ENCODE measurements around the gene AGGF1. TPM values are rescaled to one million over a fixed set of nuclear protein-coding genes. Genes with fewer than 3 reads are reported as not detected.
A peak's percentile ranks its signal among the peaks of the same experiment; 100 is the strongest.
"Not testable (repeated sequence)": the region's sequence is repeated elsewhere in the genome, so short reads cannot be mapped to it uniquely, and the experiment has no call there.

The AGGF1 gene
- total and polyA plus RNA-seq, 7 experiments from 2014 or later = 17.2 to 33.3 (median 29.2) TPM

DNA sequence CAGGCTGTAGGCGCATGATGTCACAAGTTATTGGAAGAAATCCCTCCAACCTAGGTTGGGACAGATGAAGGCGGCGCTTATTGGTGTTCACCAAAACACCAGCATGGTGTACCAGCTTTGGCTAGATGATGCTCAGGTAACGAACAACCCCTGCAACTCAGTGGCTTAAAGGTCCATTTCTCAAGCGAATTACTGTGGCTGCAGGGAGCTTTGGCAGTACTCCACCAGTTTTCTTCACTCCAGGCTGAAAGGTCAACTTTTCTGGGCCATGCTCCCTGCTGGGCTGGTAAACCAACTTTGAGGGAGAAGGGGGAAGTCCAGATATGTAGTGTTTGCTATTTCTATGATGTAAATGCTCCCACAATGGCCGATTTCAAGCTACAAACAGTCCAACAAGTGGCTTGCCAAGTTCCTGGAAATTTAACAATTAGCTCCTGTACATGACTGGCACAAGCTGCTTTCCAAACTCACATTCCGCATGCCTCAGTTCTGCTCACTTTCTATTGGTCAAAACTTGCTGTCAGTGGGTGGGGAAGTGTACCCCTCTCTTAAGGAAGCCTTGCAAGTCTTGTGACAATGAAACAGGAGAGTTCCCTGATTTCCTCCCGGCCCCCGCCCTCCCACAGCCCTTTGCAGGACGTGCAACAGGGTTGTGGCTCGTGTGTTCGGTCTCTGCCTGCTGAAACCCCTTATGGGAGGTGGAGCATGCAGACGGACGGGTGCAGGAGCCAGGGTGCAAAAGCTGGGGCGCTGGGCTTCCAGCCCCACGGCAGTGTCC, 57.5 kb downstream of the AGGF1 start:
- ChIA-PET POLR2A (interaction anchor here (1.3 to 2.3 kb wide), 3 partner anchors 10 to 57 kb away, joined by 4 to 9 read pairs (median 7); partner anchors contain the start of gene AGGF1), CTCF (interaction anchor here (1.4 to 1.6 kb wide), 2 partner anchors 10 to 11 kb away, joined by 3 to 5 read pairs; no protein-coding TSS in a partner anchor)
- Mint-ChIP-seq H3K36me3 (peaks cover 0 to 8% (median 1%) of the 10 kb centered on the region in 5 donors), H3K4me3 (peak overlapping the region; percentile 85 to 96 (median 93)), H3K9me3 (peaks cover 0 to 2% (median 0%) of the 10 kb centered on the region in 11 donors), H3K4me1 (peaks cover 5 to 20% (median 17%) of the 10 kb centered on the region in 7 donors), H3K27ac (peak overlapping the region; percentile 21 to 90 (median 83)), H3K27me3 (peaks cover 0 to 12% (median 5%) of the 10 kb centered on the region in 5 donors)
- Histone ChIP-seq H3K4me3 (ENCODE audit: low read length) (peak overlapping the region; percentile 74), H3K36me3 (ENCODE audit: control insufficient read depth in 2 of 3, insufficient read depth in 3 of 3, low read length in 3 of 3) (no peaks in the 10 kb centered on the region), H3K27me3 (ENCODE audit: control insufficient read depth in 2 of 2, insufficient read depth in 2 of 2, low read length in 2 of 2) (no peaks in the 10 kb centered on the region), H3K9me3 (ENCODE audit: control insufficient read depth in 2 of 3, low read length in 3 of 3) (no peaks in the 10 kb centered on the region), H3K27ac (ENCODE audit: low read depth, low read length) (peak overlapping the region; percentile 62), H3K4me1 (ENCODE audit: control insufficient read depth in 2 of 2, insufficient read depth in 2 of 2, low read length in 2 of 2) (peaks cover 3 to 6% of the 10 kb centered on the region in 2 donors)
- intact Hi-C loops (cut with micrococcal nuclease) = loop anchor here (2.0 kb wide), 3 partner anchors 57 to 405 kb away; partner anchors contain the start of genes AGGF1 (in 1 of the 2) and WDR41 (in 1 of the 2)
- DNase-seq (peak in 1 of 9 donors; percentile 7), ATAC-seq (peak; percentile 16)

DNA sequence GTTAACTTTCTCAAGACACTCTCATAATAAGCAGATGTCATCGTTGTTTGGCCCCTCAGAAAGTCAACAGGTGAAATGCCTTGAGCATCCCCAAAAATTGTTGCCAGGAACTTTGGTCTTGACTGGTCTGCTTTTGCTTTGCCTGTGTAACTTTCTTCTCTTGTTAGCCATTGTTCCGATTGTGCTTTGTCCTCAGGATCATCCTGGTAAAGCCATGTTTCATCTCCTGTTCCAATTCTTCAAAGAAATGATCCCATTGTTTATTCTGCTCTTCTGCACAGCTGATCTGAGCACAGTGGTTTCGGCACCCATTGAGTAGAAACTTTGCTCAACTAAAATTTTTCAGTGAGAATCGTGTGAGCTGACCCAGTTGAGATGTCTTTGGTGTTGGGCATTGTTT, 65.0 kb downstream of the AGGF1 start:
- no peak for DNase-seq
- no peak overlapping the region for H3K27ac ChIP-seq (ENCODE audit: low read depth, low read length)
- peaks cover 0 to 6% (median 0%) of the 10 kb centered on the region in 5 donors for H3K36me3 Mint-ChIP-seq
- ChIA-PET CTCF (no interaction called here), POLR2A (no interaction called here)
- intact Hi-C loops (cut with micrococcal nuclease) = no loop called here
- ATAC-seq = no peak
- H3K27me3 ChIP-seq (ENCODE audit: control insufficient read depth in 2 of 2, insufficient read depth in 2 of 2, low read length in 2 of 2) = no peaks in the 10 kb centered on the region
- H3K27ac Mint-ChIP-seq = no peak overlapping the region
- peaks cover 0 to 12% (median 0%) of the 10 kb centered on the region in 5 donors for H3K27me3 Mint-ChIP-seq
- H3K9me3 Mint-ChIP-seq = no peaks in the 10 kb centered on the region
- H3K4me3 ChIP-seq (ENCODE audit: low read length) = no peak overlapping the region
- H3K4me1 Mint-ChIP-seq = no peaks in the 10 kb centered on the region
- H3K9me3 ChIP-seq (ENCODE audit: control insufficient read depth in 2 of 3, low read length in 3 of 3) = no peaks in the 10 kb centered on the region
- no peaks in the 10 kb centered on the region for H3K36me3 ChIP-seq (ENCODE audit: control insufficient read depth in 2 of 3, insufficient read depth in 3 of 3, low read length in 3 of 3)
- no peak overlapping the region for H3K4me3 Mint-ChIP-seq
- H3K4me1 ChIP-seq (ENCODE audit: control insufficient read depth in 2 of 2, insufficient read depth in 2 of 2, low read length in 2 of 2) = no peaks in the 10 kb centered on the region

DNA sequence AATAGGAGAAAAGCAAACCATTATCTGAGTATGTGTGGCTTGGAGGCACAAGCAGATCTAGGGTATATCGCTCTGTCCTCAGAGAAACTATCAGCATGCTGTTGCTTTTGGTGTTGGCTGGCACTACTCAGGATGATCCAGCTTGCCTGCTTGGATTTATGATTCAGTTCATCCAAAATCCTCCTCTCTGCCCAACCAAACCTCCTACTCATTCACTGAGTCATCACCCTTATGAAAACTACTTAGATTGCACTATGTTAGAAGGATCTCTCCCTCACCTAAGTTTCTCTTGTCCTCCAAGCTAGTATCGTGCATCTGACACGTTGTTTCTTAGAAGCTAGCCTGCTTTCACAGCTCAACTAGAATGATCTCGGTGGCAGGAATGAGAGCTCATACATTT, 71.1 kb downstream of the AGGF1 start:
- no peaks in the 10 kb centered on the region for H3K9me3 Mint-ChIP-seq
- H3K4me3 Mint-ChIP-seq = no peak overlapping the region
- ChIA-PET POLR2A (no interaction called here), CTCF (no interaction called here)
- Histone ChIP-seq H3K27me3 (ENCODE audit: control insufficient read depth in 2 of 2, insufficient read depth in 2 of 2, low read length in 2 of 2) (no peaks in the 10 kb centered on the region), H3K9me3 (ENCODE audit: control insufficient read depth in 2 of 3, low read length in 3 of 3) (no peaks in the 10 kb centered on the region), H3K4me3 (ENCODE audit: low read length) (no peak overlapping the region), H3K4me1 (ENCODE audit: control insufficient read depth in 2 of 2, insufficient read depth in 2 of 2, low read length in 2 of 2) (no peaks in the 10 kb centered on the region), H3K36me3 (ENCODE audit: control insufficient read depth in 2 of 3, insufficient read depth in 3 of 3, low read length in 3 of 3) (no peaks in the 10 kb centered on the region), H3K27ac (ENCODE audit: low read depth, low read length) (no peak overlapping the region)
- H3K27ac Mint-ChIP-seq = no peak overlapping the region
- peaks cover 0 to 5% (median 0%) of the 10 kb centered on the region in 5 donors for H3K27me3 Mint-ChIP-seq
- no peak for ATAC-seq
- intact Hi-C loops (cut with micrococcal nuclease) = no loop called here
- peaks cover 0 to 4% (median 0%) of the 10 kb centered on the region in 5 donors for H3K36me3 Mint-ChIP-seq
- no peaks in the 10 kb centered on the region for H3K4me1 Mint-ChIP-seq
- no peak for DNase-seq

DNA sequence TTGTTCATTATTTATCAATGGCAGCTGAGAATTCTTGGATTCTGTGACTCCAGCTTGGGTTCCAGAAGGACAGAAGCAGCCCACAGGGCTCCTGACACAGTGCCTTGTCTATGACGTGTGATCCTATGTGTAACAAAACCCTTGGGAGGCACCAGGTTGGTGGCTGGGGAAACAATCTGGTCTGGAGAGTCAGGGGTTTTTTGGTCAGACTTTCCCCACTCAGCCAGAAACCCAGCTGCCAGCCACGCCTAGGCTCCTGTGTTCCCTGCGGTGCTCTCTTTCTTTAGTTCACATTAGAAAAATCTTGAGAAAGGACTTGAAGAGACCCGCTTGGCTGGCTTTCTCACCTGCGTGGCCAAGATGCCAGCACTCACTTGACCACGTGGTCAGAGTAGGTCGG, 72.3 kb downstream of the AGGF1 start:
- Histone ChIP-seq H3K27ac (ENCODE audit: low read depth, low read length) (no peak overlapping the region), H3K4me1 (ENCODE audit: control insufficient read depth in 2 of 2, insufficient read depth in 2 of 2, low read length in 2 of 2) (no peaks in the 10 kb centered on the region), H3K36me3 (ENCODE audit: control insufficient read depth in 2 of 3, insufficient read depth in 3 of 3, low read length in 3 of 3) (no peaks in the 10 kb centered on the region), H3K27me3 (ENCODE audit: control insufficient read depth in 2 of 2, insufficient read depth in 2 of 2, low read length in 2 of 2) (no peaks in the 10 kb centered on the region), H3K4me3 (ENCODE audit: low read length) (no peak overlapping the region), H3K9me3 (ENCODE audit: control insufficient read depth in 2 of 3, low read length in 3 of 3) (no peaks in the 10 kb centered on the region)
- H3K27ac Mint-ChIP-seq = no peak overlapping the region
- ChIA-PET POLR2A (no interaction called here), CTCF (no interaction called here)
- H3K9me3 Mint-ChIP-seq = peaks cover 0 to 7% (median 0%) of the 10 kb centered on the region in 11 donors
- intact Hi-C loops (cut with micrococcal nuclease) = no loop called here
- H3K4me1 Mint-ChIP-seq = no peaks in the 10 kb centered on the region
- H3K36me3 Mint-ChIP-seq = peaks cover 0 to 7% (median 0%) of the 10 kb centered on the region in 5 donors
- ATAC-seq = no peak
- H3K4me3 Mint-ChIP-seq = no peak overlapping the region
- no peak for DNase-seq
- H3K27me3 Mint-ChIP-seq = no peaks in the 10 kb centered on the region

DNA sequence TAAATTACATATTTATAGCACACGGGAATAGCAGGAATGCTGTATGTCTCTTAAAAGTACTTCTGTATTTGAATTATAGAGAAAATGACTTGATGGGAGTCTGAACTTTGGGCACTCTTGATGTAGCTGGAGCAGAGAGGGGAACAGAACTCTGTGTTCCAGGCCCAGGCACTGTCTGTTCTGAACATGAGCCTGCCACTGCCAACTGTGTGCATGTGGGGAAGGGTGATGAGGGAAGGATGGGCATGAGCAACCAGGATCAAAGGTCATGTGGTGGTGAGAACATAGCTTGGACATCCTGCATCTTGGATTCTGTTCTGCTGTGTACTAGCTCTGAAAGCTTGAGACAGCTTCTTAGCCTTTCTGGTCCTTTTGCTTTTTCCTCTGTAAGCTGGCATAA, 73.3 kb downstream of the AGGF1 start:
- no peak for ATAC-seq
- H3K4me1 ChIP-seq (ENCODE audit: control insufficient read depth in 2 of 2, insufficient read depth in 2 of 2, low read length in 2 of 2) = no peaks in the 10 kb centered on the region
- H3K36me3 ChIP-seq (ENCODE audit: control insufficient read depth in 2 of 3, insufficient read depth in 3 of 3, low read length in 3 of 3) = no peaks in the 10 kb centered on the region
- no peak overlapping the region for H3K27ac ChIP-seq (ENCODE audit: low read depth, low read length)
- Mint-ChIP-seq H3K27me3 (no peaks in the 10 kb centered on the region), H3K9me3 (peaks cover 0 to 7% (median 0%) of the 10 kb centered on the region in 11 donors), H3K36me3 (peaks cover 0 to 7% (median 0%) of the 10 kb centered on the region in 5 donors), H3K27ac (no peak overlapping the region), H3K4me1 (no peaks in the 10 kb centered on the region), H3K4me3 (no peak overlapping the region)
- no peaks in the 10 kb centered on the region for H3K9me3 ChIP-seq (ENCODE audit: control insufficient read depth in 2 of 3, low read length in 3 of 3)
- CTCF ChIA-PET = no interaction called here
- no peak for DNase-seq
- intact Hi-C loops (cut with micrococcal nuclease) = no loop called here
- POLR2A ChIA-PET = interaction anchor here (0.6 kb wide), 1 partner anchor 779 kb away, joined by 6 read pairs; no protein-coding TSS in a partner anchor
- no peak overlapping the region for H3K4me3 ChIP-seq (ENCODE audit: low read length)
- no peaks in the 10 kb centered on the region for H3K27me3 ChIP-seq (ENCODE audit: control insufficient read depth in 2 of 2, insufficient read depth in 2 of 2, low read length in 2 of 2)

DNA sequence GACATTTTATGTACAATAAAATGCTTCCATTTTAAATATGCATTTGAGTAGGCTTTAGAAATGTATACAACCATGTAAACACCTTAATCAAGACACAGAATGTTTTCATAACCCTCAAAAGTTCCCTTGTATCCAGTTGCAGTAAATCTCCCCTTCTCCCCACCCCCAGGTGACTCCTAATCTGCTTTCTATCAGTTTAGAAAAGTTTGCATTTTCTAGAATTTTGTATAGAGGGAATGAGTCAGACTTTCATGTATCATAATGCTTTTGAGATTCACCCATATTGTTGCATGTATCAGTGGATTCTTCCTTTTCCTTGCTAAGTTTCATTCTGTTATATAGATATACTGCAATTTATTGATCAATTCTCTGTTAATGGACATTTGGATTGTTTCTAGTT, 74.6 kb downstream of the AGGF1 start:
- no peaks in the 10 kb centered on the region for H3K4me1 Mint-ChIP-seq
- H3K27me3 Mint-ChIP-seq = no peaks in the 10 kb centered on the region
- DNase-seq (no peak), ATAC-seq (no peak)
- H3K4me3 Mint-ChIP-seq = no peak overlapping the region
- Histone ChIP-seq H3K4me1 (ENCODE audit: control insufficient read depth in 2 of 2, insufficient read depth in 2 of 2, low read length in 2 of 2) (no peaks in the 10 kb centered on the region), H3K9me3 (ENCODE audit: control insufficient read depth in 2 of 3, low read length in 3 of 3) (no peaks in the 10 kb centered on the region), H3K27me3 (ENCODE audit: control insufficient read depth in 2 of 2, insufficient read depth in 2 of 2, low read length in 2 of 2) (no peaks in the 10 kb centered on the region), H3K36me3 (ENCODE audit: control insufficient read depth in 2 of 3, insufficient read depth in 3 of 3, low read length in 3 of 3) (no peaks in the 10 kb centered on the region), H3K4me3 (ENCODE audit: low read length) (no peak overlapping the region), H3K27ac (ENCODE audit: low read depth, low read length) (no peak overlapping the region)
- no peak overlapping the region for H3K27ac Mint-ChIP-seq
- H3K36me3 Mint-ChIP-seq = peaks cover 0 to 7% (median 0%) of the 10 kb centered on the region in 5 donors
- POLR2A ChIA-PET = no interaction called here
- intact Hi-C loops (cut with micrococcal nuclease) = no loop called here
- peaks cover 0 to 7% (median 0%) of the 10 kb centered on the region in 11 donors for H3K9me3 Mint-ChIP-seq
- CTCF ChIA-PET = no interaction called here

DNA sequence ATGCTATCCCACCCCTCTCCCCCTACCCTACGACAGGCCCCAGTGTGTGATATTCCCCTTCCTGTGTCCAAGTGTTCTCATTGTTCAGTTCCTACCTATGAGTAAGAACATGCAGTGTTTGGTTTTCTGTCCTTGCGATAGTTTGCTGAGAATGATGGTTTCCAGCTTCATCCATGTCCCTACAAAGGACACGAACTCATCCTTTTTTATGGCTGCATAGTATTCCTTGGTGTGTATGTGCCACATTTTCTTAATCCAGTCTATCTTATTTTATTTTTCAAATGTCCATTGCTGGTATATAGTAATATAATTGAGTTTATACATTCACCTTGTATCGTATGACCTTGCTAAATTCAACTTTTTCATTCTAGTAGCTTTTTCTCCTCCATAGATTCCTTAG, 76.8 kb downstream of the AGGF1 start:
- H3K4me3 ChIP-seq (ENCODE audit: low read length); H3K9me3 ChIP-seq (ENCODE audit: control insufficient read depth in 2 of 3, low read length in 3 of 3); ATAC-seq; H3K27me3 Mint-ChIP-seq; H3K27me3 ChIP-seq (ENCODE audit: control insufficient read depth in 2 of 2, insufficient read depth in 2 of 2, low read length in 2 of 2); intact Hi-C loops (cut with micrococcal nuclease); CTCF ChIA-PET; DNase-seq; H3K4me1 ChIP-seq (ENCODE audit: control insufficient read depth in 2 of 2, insufficient read depth in 2 of 2, low read length in 2 of 2); H3K36me3 ChIP-seq (ENCODE audit: control insufficient read depth in 2 of 3, insufficient read depth in 3 of 3, low read length in 3 of 3); H3K36me3 Mint-ChIP-seq; POLR2A ChIA-PET; H3K27ac Mint-ChIP-seq; H3K9me3 Mint-ChIP-seq; H3K27ac ChIP-seq (ENCODE audit: low read depth, low read length); H3K4me1 Mint-ChIP-seq; H3K4me3 Mint-ChIP-seq: not testable (repeated sequence)
